Measurements from ENCODE around the gene RNASE11.

DNA sequence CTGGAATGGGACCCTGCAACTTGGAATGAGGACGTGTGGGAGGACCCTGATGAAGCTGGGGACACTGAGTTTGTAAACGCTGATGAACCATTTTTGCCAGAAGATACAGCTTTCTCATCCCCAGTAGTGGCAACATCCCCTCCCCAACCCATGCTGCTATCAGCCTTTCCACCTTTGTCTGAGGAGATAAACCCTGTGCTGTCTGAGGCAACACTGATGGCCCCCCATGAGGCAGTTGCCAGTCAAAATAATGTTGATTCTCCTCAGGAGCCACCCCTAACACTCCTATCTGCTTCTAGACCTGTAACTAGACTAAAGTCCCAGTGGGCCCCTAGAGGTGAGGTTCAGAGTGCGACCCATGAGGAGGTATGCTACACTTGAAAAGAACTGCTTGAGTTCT is 19.4 kb downstream of the RNASE11 start:
- TF ChIP-seq HDAC6 (IDR thresholded peaks at IDR 0.05; ENCODE audit: unreplicated experiment) (no peak), REST (IDR thresholded peaks at IDR 0.05; ENCODE audit: low read depth, low read length) (no peak), BCL11A (IDR thresholded peaks at IDR 0.05; ENCODE audit: low read depth, low read length) (no peak), BACH1 (IDR thresholded peaks at IDR 0.05; ENCODE audit: borderline replicate concordance) (no peak), IKZF1 (conservative IDR thresholded peaks at IDR 0.05) (no peak), POLR2AphosphoS2 (IDR thresholded peaks at IDR 0.05; ENCODE audit: low read depth, low read length) (no peak), EZH2 (IDR thresholded peaks at IDR 0.05; ENCODE audit: borderline replicate concordance, control insufficient read depth, low read depth, low read length) (no peak), CBX5 (IDR thresholded peaks at IDR 0.05; ENCODE audit: low read depth) (no peak), POLR2AphosphoS5 (IDR thresholded peaks at IDR 0.05; ENCODE audit: low read length) (no peak), MXI1 (IDR thresholded peaks at IDR 0.05; ENCODE audit: low read depth, low read length) (no peak)
- TF ChIP-seq, protein P1, sequence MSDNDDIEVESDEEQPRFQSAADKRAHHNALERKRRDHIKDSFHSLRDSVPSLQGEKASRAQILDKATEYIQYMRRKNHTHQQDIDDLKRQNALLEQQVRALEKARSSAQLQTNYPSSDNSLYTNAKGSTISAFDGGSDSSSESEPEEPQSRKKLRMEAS (IDR thresholded peaks at IDR 0.05; ENCODE audit: low read depth, low read length): no peak
- TF ChIP-seq, protein P2, sequence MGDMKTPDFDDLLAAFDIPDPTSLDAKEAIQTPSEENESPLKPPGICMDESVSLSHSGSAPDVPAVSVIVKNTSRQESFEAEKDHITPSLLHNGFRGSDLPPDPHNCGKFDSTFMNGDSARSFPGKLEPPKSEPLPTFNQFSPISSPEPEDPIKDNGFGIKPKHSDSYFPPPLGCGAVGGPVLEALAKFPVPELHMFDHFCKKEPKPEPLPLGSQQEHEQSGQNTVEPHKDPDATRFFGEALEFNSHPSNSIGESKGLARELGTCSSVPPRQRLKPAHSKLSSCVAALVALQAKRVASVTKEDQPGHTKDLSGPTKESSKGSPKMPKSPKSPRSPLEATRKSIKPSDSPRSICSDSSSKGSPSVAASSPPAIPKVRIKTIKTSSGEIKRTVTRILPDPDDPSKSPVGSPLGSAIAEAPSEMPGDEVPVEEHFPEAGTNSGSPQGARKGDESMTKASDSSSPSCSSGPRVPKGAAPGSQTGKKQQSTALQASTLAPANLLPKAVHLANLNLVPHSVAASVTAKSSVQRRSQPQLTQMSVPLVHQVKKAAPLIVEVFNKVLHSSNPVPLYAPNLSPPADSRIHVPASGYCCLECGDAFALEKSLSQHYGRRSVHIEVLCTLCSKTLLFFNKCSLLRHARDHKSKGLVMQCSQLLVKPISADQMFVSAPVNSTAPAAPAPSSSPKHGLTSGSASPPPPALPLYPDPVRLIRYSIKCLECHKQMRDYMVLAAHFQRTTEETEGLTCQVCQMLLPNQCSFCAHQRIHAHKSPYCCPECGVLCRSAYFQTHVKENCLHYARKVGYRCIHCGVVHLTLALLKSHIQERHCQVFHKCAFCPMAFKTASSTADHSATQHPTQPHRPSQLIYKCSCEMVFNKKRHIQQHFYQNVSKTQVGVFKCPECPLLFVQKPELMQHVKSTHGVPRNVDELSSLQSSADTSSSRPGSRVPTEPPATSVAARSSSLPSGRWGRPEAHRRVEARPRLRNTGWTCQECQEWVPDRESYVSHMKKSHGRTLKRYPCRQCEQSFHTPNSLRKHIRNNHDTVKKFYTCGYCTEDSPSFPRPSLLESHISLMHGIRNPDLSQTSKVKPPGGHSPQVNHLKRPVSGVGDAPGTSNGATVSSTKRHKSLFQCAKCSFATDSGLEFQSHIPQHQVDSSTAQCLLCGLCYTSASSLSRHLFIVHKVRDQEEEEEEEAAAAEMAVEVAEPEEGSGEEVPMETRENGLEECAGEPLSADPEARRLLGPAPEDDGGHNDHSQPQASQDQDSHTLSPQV (IDR thresholded peaks at IDR 0.05): no peak
- TF ChIP-seq, protein P3, sequence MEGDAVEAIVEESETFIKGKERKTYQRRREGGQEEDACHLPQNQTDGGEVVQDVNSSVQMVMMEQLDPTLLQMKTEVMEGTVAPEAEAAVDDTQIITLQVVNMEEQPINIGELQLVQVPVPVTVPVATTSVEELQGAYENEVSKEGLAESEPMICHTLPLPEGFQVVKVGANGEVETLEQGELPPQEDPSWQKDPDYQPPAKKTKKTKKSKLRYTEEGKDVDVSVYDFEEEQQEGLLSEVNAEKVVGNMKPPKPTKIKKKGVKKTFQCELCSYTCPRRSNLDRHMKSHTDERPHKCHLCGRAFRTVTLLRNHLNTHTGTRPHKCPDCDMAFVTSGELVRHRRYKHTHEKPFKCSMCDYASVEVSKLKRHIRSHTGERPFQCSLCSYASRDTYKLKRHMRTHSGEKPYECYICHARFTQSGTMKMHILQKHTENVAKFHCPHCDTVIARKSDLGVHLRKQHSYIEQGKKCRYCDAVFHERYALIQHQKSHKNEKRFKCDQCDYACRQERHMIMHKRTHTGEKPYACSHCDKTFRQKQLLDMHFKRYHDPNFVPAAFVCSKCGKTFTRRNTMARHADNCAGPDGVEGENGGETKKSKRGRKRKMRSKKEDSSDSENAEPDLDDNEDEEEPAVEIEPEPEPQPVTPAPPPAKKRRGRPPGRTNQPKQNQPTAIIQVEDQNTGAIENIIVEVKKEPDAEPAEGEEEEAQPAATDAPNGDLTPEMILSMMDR (IDR thresholded peaks at IDR 0.05 in 2 of 3, conservative IDR thresholded peaks at IDR 0.05 in 1 of 3; ENCODE audit: control insufficient read depth in 2 of 3, extremely low read depth in 1 of 3, insufficient read depth in 1 of 3, low read depth in 3 of 3, low read length in 3 of 3): no peak
- TF ChIP-seq, protein P4, sequence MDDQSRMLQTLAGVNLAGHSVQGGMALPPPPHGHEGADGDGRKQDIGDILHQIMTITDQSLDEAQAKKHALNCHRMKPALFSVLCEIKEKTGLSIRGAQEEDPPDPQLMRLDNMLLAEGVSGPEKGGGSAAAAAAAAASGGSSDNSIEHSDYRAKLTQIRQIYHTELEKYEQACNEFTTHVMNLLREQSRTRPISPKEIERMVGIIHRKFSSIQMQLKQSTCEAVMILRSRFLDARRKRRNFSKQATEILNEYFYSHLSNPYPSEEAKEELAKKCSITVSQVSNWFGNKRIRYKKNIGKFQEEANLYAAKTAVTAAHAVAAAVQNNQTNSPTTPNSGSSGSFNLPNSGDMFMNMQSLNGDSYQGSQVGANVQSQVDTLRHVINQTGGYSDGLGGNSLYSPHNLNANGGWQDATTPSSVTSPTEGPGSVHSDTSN (IDR thresholded peaks at IDR 0.05; ENCODE audit: insufficient replicate concordance, low read depth, low read length): no peak
